ENCODE measurements around the gene EDN1.

EDN1 gene

GRCh38 chr6:12279322-12280091 lies 10.7 kb upstream of the EDN1 start:
- no peak for TF ChIP-seq CTCF (IDR thresholded peaks at IDR 0.05)

- TF ChIP-seq CTCF (IDR thresholded peaks at IDR 0.05) = no peak
Observed at GRCh38 chr6:12280458-12280857, 9.7 kb upstream of the EDN1 start.

- no peak for TF ChIP-seq CTCF (IDR thresholded peaks at IDR 0.05)
Observed at GRCh38 chr6:12280902-12281301, 9.3 kb upstream of the EDN1 start.

- TF ChIP-seq CTCF (IDR thresholded peaks at IDR 0.05) = no peak
Observed at GRCh38 chr6:12283904-12284303, 6.3 kb upstream of the EDN1 start.

GRCh38 chr6:12286373-12287110 lies 3.6 kb upstream of the EDN1 start:
- no peak for TF ChIP-seq CTCF (IDR thresholded peaks at IDR 0.05)

GRCh38 chr6:12288211-12288618 lies 1.9 kb upstream of the EDN1 start:
- no peak for TF ChIP-seq CTCF (IDR thresholded peaks at IDR 0.05)

GRCh38 chr6:12288914-12289313 lies 1.2 kb upstream of the EDN1 start:
- TF ChIP-seq CTCF (IDR thresholded peaks at IDR 0.05) = no peak
